ENCODE measurements around the gene FZD10.

FZD10 gene

GRCh38 chr12:130132831-130133511 lies 29.3 kb upstream of the FZD10 start:
- DNase-seq = no peak

- DNase-seq = no peak
Measured at GRCh38 chr12:130133851-130134562, 28.3 kb upstream of the FZD10 start.

GRCh38 chr12:130134563-130134915 lies 27.7 kb upstream of the FZD10 start:
- DNase-seq = no peak

GRCh38 chr12:130136509-130137039 lies 25.7 kb upstream of the FZD10 start:
- DNase-seq = no peak

- no peak for DNase-seq
Measured at GRCh38 chr12:130137040-130138018, 24.9 kb upstream of the FZD10 start.

GRCh38 chr12:130138478-130138877 lies 23.8 kb upstream of the FZD10 start:
- DNase-seq = no peak

- DNase-seq = no peak
Measured at GRCh38 chr12:130139567-130140421, 22.5 kb upstream of the FZD10 start.

GRCh38 chr12:130141105-130141504 lies 21.2 kb upstream of the FZD10 start:
- no peak for DNase-seq

GRCh38 chr12:130141901-130142683 lies 20.2 kb upstream of the FZD10 start:
- DNase-seq = no peak

GRCh38 chr12:130142736-130143135 lies 19.5 kb upstream of the FZD10 start:
- no peak for DNase-seq

- no peak for DNase-seq
Measured at GRCh38 chr12:130143136-130143535, 19.1 kb upstream of the FZD10 start.

- no peak for DNase-seq
Measured at GRCh38 chr12:130144256-130144655, 18.0 kb upstream of the FZD10 start.

GRCh38 chr12:130145731-130146130 lies 16.5 kb upstream of the FZD10 start:
- no peak for DNase-seq

- DNase-seq = no peak
Measured at GRCh38 chr12:130146176-130146931, 15.9 kb upstream of the FZD10 start.

- no peak for DNase-seq
Measured at GRCh38 chr12:130147875-130148596, 14.2 kb upstream of the FZD10 start.

GRCh38 chr12:130151846-130152245 lies 10.4 kb upstream of the FZD10 start:
- no peak for DNase-seq

GRCh38 chr12:130152386-130152785 lies 9.9 kb upstream of the FZD10 start:
- DNase-seq = no peak

GRCh38 chr12:130153803-130154202 lies 8.5 kb upstream of the FZD10 start:
- no peak for DNase-seq

GRCh38 chr12:130154276-130155070 lies 7.8 kb upstream of the FZD10 start:
- DNase-seq = no peak
